Lung (tissue), 12 donors: ENCODE results near the gene CCNY. TPM values are rescaled to one million over a fixed set of nuclear protein-coding genes. Genes with fewer than 3 reads are reported as not detected.

ENCODE experiments used
- ATAC-seq: fragments of 200-7000 bp; cut with Tn5 transposase; one replicate; pipeline ENCODE4 v1.9.1; 2020; ENCODE audit warnings: moderate number of reproducible peaks; ENCODE audit not compliant: insufficient read depth, low FRiP score
- DNase-seq, 3 donors: peaks; one replicate each; pipeline ENCODE4 v3.0.0-alpha.2; 2013 to 2017
- H3K27ac ChIP-seq, 2 donors: one replicate each; pipeline ENCODE4 v1.5.1; 2013; ENCODE audit warnings: mild to moderate bottlenecking in 2 of 2, moderate library complexity in 2 of 2, control low read depth in 1 of 2, inconsistent platforms in 1 of 2, low read depth in 1 of 2, low read length in 1 of 2
- H3K27me3 ChIP-seq, 3 donors: one replicate each; pipeline ENCODE4 v1.5.1; 2013; ENCODE audit warnings: low read length in 2 of 3; ENCODE audit not compliant: control insufficient read depth in 3 of 3, insufficient read depth in 3 of 3
- H3K36me3 ChIP-seq, 4 donors: one replicate each; pipeline ENCODE4 v1.5.1; 2013; ENCODE audit warnings: low read length in 4 of 4, mild to moderate bottlenecking in 1 of 4, moderate library complexity in 1 of 4; ENCODE audit not compliant: control insufficient read depth in 4 of 4, insufficient read depth in 4 of 4
- H3K4me1 ChIP-seq, 5 donors: one replicate each; pipeline ENCODE4 v1.5.1; 2013; ENCODE audit warnings: low read length in 5 of 5, mild to moderate bottlenecking in 2 of 5, moderate library complexity in 1 of 5; ENCODE audit not compliant: control insufficient read depth in 5 of 5, insufficient read depth in 5 of 5
- H3K4me3 ChIP-seq: one replicate; pipeline ENCODE4 v1.5.1; 2013; ENCODE audit warnings: mild to moderate bottlenecking, control low read depth, moderate library complexity
- H3K9ac ChIP-seq, 2 donors: one replicate each; pipeline ENCODE4 v1.5.1; 2013; ENCODE audit warnings: low read length in 2 of 2, control low read depth in 1 of 2; ENCODE audit not compliant: insufficient read depth in 1 of 2
- H3K9me3 ChIP-seq, 4 donors: one replicate each; pipeline ENCODE4 v1.5.1; 2013; ENCODE audit warnings: low read length in 3 of 4, mild to moderate bottlenecking in 1 of 4, moderate library complexity in 1 of 4; ENCODE audit not compliant: control insufficient read depth in 4 of 4, insufficient read depth in 3 of 4
- CTCF ChIP-seq: IDR thresholded peaks from 2 replicates; pipeline ENCODE4 v1.5.1; 2012; ENCODE audit warnings: mild to moderate bottlenecking; ENCODE audit errors: control extremely low read depth, extremely low read depth
- WGBS, 2 donors: extraction: QIAGEN DNeasy Blood & Tissue Kit; methylation state at CpG; one replicate each; pipeline ENCODE4 v1.1.7; 2013; 5-methylcytosine and 5-hydroxymethylcytosine counted together
- polyA plus RNA-seq, 2 donors: library from polyadenylated mRNA; stranded (reverse); fragments of 200-250 nt; gene quantifications; one replicate each; pipeline ENCODE4 v1.2.1, GENCODE V29; 2013
- total RNA-seq, 2 donors: library from RNA; depleted of rRNA in 1 of 2; stranded (reverse); fragments of >200 nt in 1 of 2; gene quantifications; one replicate each; pipeline ENCODE4 v1.2.1, GENCODE V29; 2014 to 2021
- donor health status: control.
- donor health status: control.
- donor health status: Bipolar disorder and iron deficiency.
- donor health status: healthy.
- donor health status: DM: yes; HTN: yes; CAD: no.

Gene CCNY
- total and polyA plus RNA-seq, 4 donors: 26.6 to 63.0 (median 38.8) TPM

- ATAC-seq: no peak
- Histone ChIP-seq H3K27ac (peak overlapping the region in 1 of 2 donors; percentile 7), H3K9me3 (no peaks in the 10 kb centered on the region), H3K36me3 (no peaks in the 10 kb centered on the region), H3K9ac (no peak overlapping the region), H3K4me1 (peaks cover 0 to 29% (median 0%) of the 10 kb centered on the region in 5 donors), H3K4me3 (no peak overlapping the region), H3K27me3 (no peaks in the 10 kb centered on the region)
- no peak for TF ChIP-seq CTCF
- WGBS, 2 donors: 94% methylated on average over 2 of the region's 2 CpGs
- DNase-seq: no peak
Measured at GRCh38 chr10:35420044-35420443, 83.7 kb downstream of the CCNY start.

GRCh38 chr10:35420827-35421552 is 84.7 kb downstream of the CCNY start:
- peaks cover 0 to 31% (median 0%) of the 10 kb centered on the region in 5 donors for H3K4me1 ChIP-seq
- no peak for ATAC-seq

GRCh38 chr10:35421553-35422178 is 85.4 kb downstream of the CCNY start:
- Histone ChIP-seq H3K27me3 (no peaks in the 10 kb centered on the region), H3K27ac (peak overlapping the region; percentile 83 to 90), H3K36me3 (no peaks in the 10 kb centered on the region), H3K4me1 (peaks cover 0 to 34% (median 0%) of the 10 kb centered on the region in 5 donors), H3K9me3 (no peaks in the 10 kb centered on the region), H3K9ac (no peak overlapping the region), H3K4me3 (no peak overlapping the region)
- no peak for TF ChIP-seq CTCF
- 67 to 82% methylated on average over 5 of the region's 5 CpGs for WGBS, 2 donors
- DNase-seq: no peak
- ATAC-seq: peak; percentile 77

More at GRCh38 chr10:35420827-35421552, 84.7 kb downstream of the CCNY start:
- H3K4me3 ChIP-seq: no peak overlapping the region
- H3K27ac ChIP-seq: peak overlapping the region; percentile 83 to 90
- no peaks in the 10 kb centered on the region for H3K36me3 ChIP-seq
- DNase-seq: no peak
- TF ChIP-seq CTCF: no peak
- no peaks in the 10 kb centered on the region for H3K9me3 ChIP-seq
- H3K9ac ChIP-seq: no peak overlapping the region
- H3K27me3 ChIP-seq: no peaks in the 10 kb centered on the region
- WGBS, 2 donors: 90 to 92% methylated on average over 11 of the region's 11 CpGs
